ENCODE results near the gene ANKMY1. TPM values are rescaled to one million over a fixed set of nuclear protein-coding genes. Genes with fewer than 3 reads are reported as not detected.

The ANKMY1 gene
- total and polyA plus RNA-seq, 4 donors = 9.3 to 34.8 (median 14.8) TPM

DNA sequence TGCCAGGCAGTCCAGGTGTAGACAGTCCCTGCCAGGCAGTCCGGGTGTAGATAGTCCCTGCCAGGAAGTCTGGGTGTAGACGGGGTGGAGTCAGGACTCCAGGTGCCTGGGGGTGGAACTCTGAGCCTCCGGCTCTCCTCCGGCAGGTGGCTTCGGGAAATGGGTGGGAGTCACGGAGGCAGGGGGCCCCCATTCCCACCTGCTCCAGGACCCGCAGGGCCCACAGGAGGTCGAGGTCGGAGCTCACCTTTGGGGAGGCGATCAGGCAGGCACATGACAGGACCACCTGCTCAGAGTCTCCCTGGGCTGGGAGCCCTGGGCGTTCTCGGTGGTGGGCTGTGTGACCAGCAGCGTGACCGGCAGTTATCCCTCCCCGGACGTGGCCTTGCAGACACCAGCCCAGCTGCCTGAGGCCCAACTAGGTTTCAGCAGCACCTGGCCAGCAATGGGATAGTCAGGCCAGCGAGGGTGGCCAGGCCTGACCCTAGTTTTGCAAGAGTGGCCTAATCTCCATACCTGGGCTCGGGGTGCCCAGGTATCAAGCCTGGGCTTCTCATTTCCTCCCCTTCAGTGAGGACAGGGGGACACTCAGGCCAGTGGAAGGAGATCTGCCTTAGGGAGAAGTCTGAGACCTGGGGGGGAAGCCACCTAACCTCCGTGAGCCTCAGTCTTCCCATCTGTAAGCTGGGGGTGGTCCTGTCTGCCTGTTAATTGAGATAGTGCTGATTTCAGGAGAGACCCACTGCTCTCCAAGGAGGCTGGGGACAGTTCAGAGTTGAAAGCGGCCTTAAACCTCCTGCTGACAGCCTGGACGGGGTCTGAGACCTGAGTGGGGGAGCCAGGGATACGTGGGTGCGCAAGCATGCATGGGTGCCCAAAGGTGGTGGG, 109.2 kb downstream of the ANKMY1 start:
- TF ChIP-seq, protein P1, sequence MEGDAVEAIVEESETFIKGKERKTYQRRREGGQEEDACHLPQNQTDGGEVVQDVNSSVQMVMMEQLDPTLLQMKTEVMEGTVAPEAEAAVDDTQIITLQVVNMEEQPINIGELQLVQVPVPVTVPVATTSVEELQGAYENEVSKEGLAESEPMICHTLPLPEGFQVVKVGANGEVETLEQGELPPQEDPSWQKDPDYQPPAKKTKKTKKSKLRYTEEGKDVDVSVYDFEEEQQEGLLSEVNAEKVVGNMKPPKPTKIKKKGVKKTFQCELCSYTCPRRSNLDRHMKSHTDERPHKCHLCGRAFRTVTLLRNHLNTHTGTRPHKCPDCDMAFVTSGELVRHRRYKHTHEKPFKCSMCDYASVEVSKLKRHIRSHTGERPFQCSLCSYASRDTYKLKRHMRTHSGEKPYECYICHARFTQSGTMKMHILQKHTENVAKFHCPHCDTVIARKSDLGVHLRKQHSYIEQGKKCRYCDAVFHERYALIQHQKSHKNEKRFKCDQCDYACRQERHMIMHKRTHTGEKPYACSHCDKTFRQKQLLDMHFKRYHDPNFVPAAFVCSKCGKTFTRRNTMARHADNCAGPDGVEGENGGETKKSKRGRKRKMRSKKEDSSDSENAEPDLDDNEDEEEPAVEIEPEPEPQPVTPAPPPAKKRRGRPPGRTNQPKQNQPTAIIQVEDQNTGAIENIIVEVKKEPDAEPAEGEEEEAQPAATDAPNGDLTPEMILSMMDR (IDR thresholded peaks at IDR 0.05; ENCODE audit: control extremely low read depth, extremely low read depth) = no peak
- DNase-seq (no peak), ATAC-seq (ENCODE audit: insufficient read depth, low FRiP score) (no peak)
- WGBS, 2 donors = 88 to 90% methylated on average over 23 of the region's 23 CpGs
- Histone ChIP-seq H3K36me3 (ENCODE audit: control insufficient read depth in 4 of 4, insufficient read depth in 4 of 4, low read length in 4 of 4) (no peaks in the 10 kb centered on the region), H3K9me3 (ENCODE audit: control insufficient read depth in 4 of 4, insufficient read depth in 3 of 4, low read length in 3 of 4) (no peaks in the 10 kb centered on the region), H3K27me3 (ENCODE audit: control insufficient read depth in 3 of 3, insufficient read depth in 3 of 3, low read length in 2 of 3) (peaks cover 0 to 2% (median 0%) of the 10 kb centered on the region in 3 donors), H3K4me3 (no peak overlapping the region), H3K27ac (ENCODE audit: low read depth in 1 of 2, low read length in 1 of 2) (no peak overlapping the region), H3K9ac (ENCODE audit: insufficient read depth in 1 of 2, low read length in 2 of 2) (no peak overlapping the region), H3K4me1 (ENCODE audit: control insufficient read depth in 5 of 5, insufficient read depth in 5 of 5, low read length in 5 of 5) (peaks cover 0 to 10% (median 6%) of the 10 kb centered on the region in 5 donors)

- TF ChIP-seq, protein P1 (IDR thresholded peaks at IDR 0.05; ENCODE audit: control extremely low read depth, extremely low read depth) = no peak
- H3K4me1 ChIP-seq (ENCODE audit: control insufficient read depth in 5 of 5, insufficient read depth in 5 of 5, low read length in 5 of 5) = peaks cover 0 to 10% (median 6%) of the 10 kb centered on the region in 5 donors
- no peak for DNase-seq
These were observed 109.9 kb downstream of the ANKMY1 start for GRCh38 chr2:240447934-240448333.

GRCh38 chr2:240447331-240447730, 110.5 kb downstream of the ANKMY1 start:
- ATAC-seq (ENCODE audit: insufficient read depth, low FRiP score) = no peak
- no peaks in the 10 kb centered on the region for H3K36me3 ChIP-seq (ENCODE audit: control insufficient read depth in 4 of 4, insufficient read depth in 4 of 4, low read length in 4 of 4)
- peaks cover 0 to 9% (median 6%) of the 10 kb centered on the region in 5 donors for H3K4me1 ChIP-seq (ENCODE audit: control insufficient read depth in 5 of 5, insufficient read depth in 5 of 5, low read length in 5 of 5)
- no peak overlapping the region for H3K27ac ChIP-seq (ENCODE audit: low read depth in 1 of 2, low read length in 1 of 2)
- peaks cover 0 to 2% (median 0%) of the 10 kb centered on the region in 3 donors for H3K27me3 ChIP-seq (ENCODE audit: control insufficient read depth in 3 of 3, insufficient read depth in 3 of 3, low read length in 2 of 3)
- no peak overlapping the region for H3K4me3 ChIP-seq
- TF ChIP-seq, protein P1 (IDR thresholded peaks at IDR 0.05; ENCODE audit: control extremely low read depth, extremely low read depth) = no peak
- WGBS, 2 donors = 75 to 81% methylated on average over 22 of the region's 22 CpGs
- no peak overlapping the region for H3K9ac ChIP-seq (ENCODE audit: insufficient read depth in 1 of 2, low read length in 2 of 2)
- no peak for DNase-seq
- H3K9me3 ChIP-seq (ENCODE audit: control insufficient read depth in 4 of 4, insufficient read depth in 3 of 4, low read length in 3 of 4) = no peaks in the 10 kb centered on the region

More at GRCh38 chr2:240447934-240448333, 109.9 kb downstream of the ANKMY1 start:
- Histone ChIP-seq H3K36me3 (ENCODE audit: control insufficient read depth in 4 of 4, insufficient read depth in 4 of 4, low read length in 4 of 4) (no peaks in the 10 kb centered on the region), H3K27me3 (ENCODE audit: control insufficient read depth in 3 of 3, insufficient read depth in 3 of 3, low read length in 2 of 3) (peaks cover 0 to 2% (median 0%) of the 10 kb centered on the region in 3 donors), H3K4me3 (no peak overlapping the region), H3K27ac (ENCODE audit: low read depth in 1 of 2, low read length in 1 of 2) (no peak overlapping the region), H3K9me3 (ENCODE audit: control insufficient read depth in 4 of 4, insufficient read depth in 3 of 4, low read length in 3 of 4) (no peaks in the 10 kb centered on the region), H3K9ac (ENCODE audit: insufficient read depth in 1 of 2, low read length in 2 of 2) (no peak overlapping the region)
- WGBS, 2 donors = 81 to 82% methylated on average over 15 of the region's 15 CpGs
- no peak for ATAC-seq (ENCODE audit: insufficient read depth, low FRiP score)
